PC-3 (cell line): Measurements from ENCODE around the gene PRPF19.

Source experiments
- CTCF ChIP-seq: fragments of 300-600 bp; sonication (generic); conservative IDR thresholded peaks from 2 replicates; pipeline ENCODE4 v1.5.1; 2017; ENCODE audit warnings: antibody characterized with exemption, low read depth, mild to moderate bottlenecking, low read length
- EZH2phosphoT487 ChIP-seq: fragments of 300-600 bp; sonication (generic); IDR thresholded peaks from 2 replicates; pipeline ENCODE4 v1.6.1; 2018; ENCODE audit warnings: mild to moderate bottlenecking, antibody characterized with exemption, low read length, borderline replicate concordance

GRCh38 chr11:60939855-60940254 is 33.5 kb upstream of the PRPF19 start:
- TF ChIP-seq EZH2phosphoT487 (no peak), CTCF (no peak)
